HL-60 (cell line): Measurements from ENCODE around the gene CDYL2.

Experiments
- POLR2AphosphoS5 ChIP-seq: IDR thresholded peaks from 2 replicates; pipeline ENCODE4 v1.6.1; 2012; ENCODE audit warnings: low read depth
- SPI1 ChIP-seq: IDR thresholded peaks from 2 replicates; pipeline ENCODE4 v1.6.1; 2012; ENCODE audit warnings: low read depth, mild to moderate bottlenecking, borderline replicate concordance
- TF ChIP-seq, protein P1 (sequence below): IDR thresholded peaks from one replicate; pipeline ENCODE4 v1.5.1; 2011; ENCODE audit warnings: low read length, control low read depth, inconsistent platforms; ENCODE audit not compliant: insufficient read depth
- TF ChIP-seq, protein P2 (sequence below): IDR thresholded peaks from 2 replicates; pipeline ENCODE4 v1.6.1; 2012; ENCODE audit warnings: low read depth; ENCODE audit not compliant: insufficient replicate concordance

DNA sequence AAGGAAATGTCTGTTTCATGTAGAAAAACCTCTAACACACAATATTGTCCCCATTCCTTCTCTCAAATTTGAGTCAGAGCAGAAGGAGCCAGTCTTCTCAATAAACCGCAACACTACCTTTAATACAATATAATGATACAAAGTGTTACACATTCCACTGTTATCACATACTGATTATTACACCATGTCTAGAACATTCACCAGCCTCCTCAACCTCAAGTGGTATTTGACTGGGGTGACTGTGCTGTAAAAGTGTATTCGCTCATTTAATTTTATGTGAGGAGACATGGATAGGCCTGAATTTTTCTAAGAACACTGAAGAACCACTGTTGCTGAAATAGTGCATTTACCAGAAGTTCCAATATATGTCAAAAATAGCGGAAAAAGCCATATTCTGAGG lies 10.3 kb downstream of the CDYL2 start:
- TF ChIP-seq POLR2AphosphoS5 (no peak), SPI1 (no peak)
- TF ChIP-seq, protein P1, sequence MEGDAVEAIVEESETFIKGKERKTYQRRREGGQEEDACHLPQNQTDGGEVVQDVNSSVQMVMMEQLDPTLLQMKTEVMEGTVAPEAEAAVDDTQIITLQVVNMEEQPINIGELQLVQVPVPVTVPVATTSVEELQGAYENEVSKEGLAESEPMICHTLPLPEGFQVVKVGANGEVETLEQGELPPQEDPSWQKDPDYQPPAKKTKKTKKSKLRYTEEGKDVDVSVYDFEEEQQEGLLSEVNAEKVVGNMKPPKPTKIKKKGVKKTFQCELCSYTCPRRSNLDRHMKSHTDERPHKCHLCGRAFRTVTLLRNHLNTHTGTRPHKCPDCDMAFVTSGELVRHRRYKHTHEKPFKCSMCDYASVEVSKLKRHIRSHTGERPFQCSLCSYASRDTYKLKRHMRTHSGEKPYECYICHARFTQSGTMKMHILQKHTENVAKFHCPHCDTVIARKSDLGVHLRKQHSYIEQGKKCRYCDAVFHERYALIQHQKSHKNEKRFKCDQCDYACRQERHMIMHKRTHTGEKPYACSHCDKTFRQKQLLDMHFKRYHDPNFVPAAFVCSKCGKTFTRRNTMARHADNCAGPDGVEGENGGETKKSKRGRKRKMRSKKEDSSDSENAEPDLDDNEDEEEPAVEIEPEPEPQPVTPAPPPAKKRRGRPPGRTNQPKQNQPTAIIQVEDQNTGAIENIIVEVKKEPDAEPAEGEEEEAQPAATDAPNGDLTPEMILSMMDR: no peak
- TF ChIP-seq, protein P2, sequence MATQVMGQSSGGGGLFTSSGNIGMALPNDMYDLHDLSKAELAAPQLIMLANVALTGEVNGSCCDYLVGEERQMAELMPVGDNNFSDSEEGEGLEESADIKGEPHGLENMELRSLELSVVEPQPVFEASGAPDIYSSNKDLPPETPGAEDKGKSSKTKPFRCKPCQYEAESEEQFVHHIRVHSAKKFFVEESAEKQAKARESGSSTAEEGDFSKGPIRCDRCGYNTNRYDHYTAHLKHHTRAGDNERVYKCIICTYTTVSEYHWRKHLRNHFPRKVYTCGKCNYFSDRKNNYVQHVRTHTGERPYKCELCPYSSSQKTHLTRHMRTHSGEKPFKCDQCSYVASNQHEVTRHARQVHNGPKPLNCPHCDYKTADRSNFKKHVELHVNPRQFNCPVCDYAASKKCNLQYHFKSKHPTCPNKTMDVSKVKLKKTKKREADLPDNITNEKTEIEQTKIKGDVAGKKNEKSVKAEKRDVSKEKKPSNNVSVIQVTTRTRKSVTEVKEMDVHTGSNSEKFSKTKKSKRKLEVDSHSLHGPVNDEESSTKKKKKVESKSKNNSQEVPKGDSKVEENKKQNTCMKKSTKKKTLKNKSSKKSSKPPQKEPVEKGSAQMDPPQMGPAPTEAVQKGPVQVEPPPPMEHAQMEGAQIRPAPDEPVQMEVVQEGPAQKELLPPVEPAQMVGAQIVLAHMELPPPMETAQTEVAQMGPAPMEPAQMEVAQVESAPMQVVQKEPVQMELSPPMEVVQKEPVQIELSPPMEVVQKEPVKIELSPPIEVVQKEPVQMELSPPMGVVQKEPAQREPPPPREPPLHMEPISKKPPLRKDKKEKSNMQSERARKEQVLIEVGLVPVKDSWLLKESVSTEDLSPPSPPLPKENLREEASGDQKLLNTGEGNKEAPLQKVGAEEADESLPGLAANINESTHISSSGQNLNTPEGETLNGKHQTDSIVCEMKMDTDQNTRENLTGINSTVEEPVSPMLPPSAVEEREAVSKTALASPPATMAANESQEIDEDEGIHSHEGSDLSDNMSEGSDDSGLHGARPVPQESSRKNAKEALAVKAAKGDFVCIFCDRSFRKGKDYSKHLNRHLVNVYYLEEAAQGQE: no peak
